CD14-positive monocyte (primary cell): ENCODE results near the gene KASH5. TPM values are rescaled to one million over a fixed set of nuclear protein-coding genes. Genes with fewer than 3 reads are reported as not detected.

Source experiments
- DNase-seq, 3 donors: peaks; one replicate each; pipeline ENCODE4 v3.0.0-alpha.2; 2011 to 2022
- H2AFZ ChIP-seq: 2 replicates; pipeline ENCODE4 v1.6.0; 2012; ENCODE audit warnings: mild to moderate bottlenecking, low read depth, low read length, inconsistent platforms; ENCODE audit not compliant: insufficient read depth, poor library complexity, severe bottlenecking
- H3K27ac ChIP-seq, 2 donors: 1 replicate in 1 of 2; 2 replicates in 1 of 2; pipeline ENCODE4 v1.5.1; 2012 to 2013; ENCODE audit warnings: low read length in 2 of 2, control low read depth in 1 of 2, inconsistent platforms in 1 of 2, low read depth in 1 of 2, mild to moderate bottlenecking in 1 of 2
- H3K27me3 ChIP-seq, 2 donors: one replicate each; pipeline versions ENCODE4 v1.6.0 to v1.6.1; 2011 to 2013; ENCODE audit warnings: low read length in 2 of 2; ENCODE audit not compliant: control insufficient read depth in 2 of 2, insufficient read depth in 2 of 2
- H3K36me3 ChIP-seq, 2 donors: replicated peaks in 1 of 2; 1 replicate in 1 of 2; 2 replicates in 1 of 2; pipeline versions ENCODE4 v1.5.1 to v1.6.1; 2012 to 2013; ENCODE audit warnings: low read length in 2 of 2, control low read depth in 1 of 2, inconsistent platforms in 1 of 2, mild to moderate bottlenecking in 1 of 2; ENCODE audit not compliant: insufficient read depth in 2 of 2, control insufficient read depth in 1 of 2
- H3K4me1 ChIP-seq, 2 donors: 1 replicate in 1 of 2; 2 replicates in 1 of 2; pipeline versions ENCODE4 v1.5.1 to v1.6.1; 2012 to 2013; ENCODE audit warnings: low read length in 2 of 2, control low read depth in 1 of 2, inconsistent platforms in 1 of 2, mild to moderate bottlenecking in 1 of 2, moderate library complexity in 1 of 2; ENCODE audit not compliant: insufficient read depth in 2 of 2, control insufficient read depth in 1 of 2
- H3K4me2 ChIP-seq: replicated peaks from 2 replicates; pipeline ENCODE3; 2012; ENCODE audit warnings: low read length, moderate library complexity, mild to moderate bottlenecking; ENCODE audit not compliant: poor library complexity, severe bottlenecking; ENCODE audit errors: extremely low read depth
- H3K4me3 ChIP-seq, 3 experiments: fragments of 200-600 bp in 1 of 3; sonication (generic) in 1 of 3; replicated peaks in 1 of 3; 1 replicate in 2 of 3; 2 replicates in 1 of 3; pipeline ENCODE4 v1.5.1; 2011 to 2013; ENCODE audit warnings: low read length in 3 of 3, mild to moderate bottlenecking in 3 of 3, control low read depth in 2 of 3, low read depth in 2 of 3, inconsistent platforms in 1 of 3, moderate library complexity in 1 of 3
- H3K79me2 ChIP-seq: 2 replicates; pipeline ENCODE4 v1.6.0; 2012; ENCODE audit warnings: mild to moderate bottlenecking, control low read depth, inconsistent platforms, low read length, moderate library complexity; ENCODE audit not compliant: insufficient read depth
- H3K9ac ChIP-seq: 2 replicates; pipeline ENCODE4 v1.6.0; 2017; ENCODE audit warnings: low read length, mild to moderate bottlenecking; ENCODE audit not compliant: insufficient read depth, poor library complexity, severe bottlenecking
- H3K9me3 ChIP-seq, 2 donors: replicated peaks in 1 of 2; 1 replicate in 1 of 2; 2 replicates in 1 of 2; pipeline versions ENCODE4 v1.5.1 to v1.6.1; 2012 to 2013; ENCODE audit warnings: low read length in 2 of 2, control low read depth in 1 of 2; ENCODE audit not compliant: control insufficient read depth in 1 of 2, insufficient read depth in 1 of 2
- H4K20me1 ChIP-seq: 2 replicates; pipeline ENCODE4 v1.6.0; 2012; ENCODE audit warnings: mild to moderate bottlenecking, low read length, control low read depth, moderate library complexity; ENCODE audit not compliant: insufficient read depth
- H3K27ac Mint-ChIP-seq, 7 donors: one replicate each; pipeline ENCODE4 v1.8.0; 2020; ENCODE audit warnings: mild to moderate bottlenecking in 7 of 7, mixed read lengths in 7 of 7, moderate library complexity in 6 of 7, inconsistent platforms in 2 of 7
- H3K27me3 Mint-ChIP-seq, 3 donors: one replicate each; pipeline ENCODE4 v1.8.0; 2021 to 2022; ENCODE audit warnings: low read depth in 3 of 3, mild to moderate bottlenecking in 3 of 3, mixed read lengths in 3 of 3, moderate library complexity in 3 of 3, inconsistent platforms in 1 of 3
- H3K36me3 Mint-ChIP-seq, 2 donors: one replicate each; pipeline ENCODE4 v1.8.0; 2020; ENCODE audit warnings: mixed read lengths in 2 of 2, inconsistent platforms in 1 of 2, mild to moderate bottlenecking in 1 of 2
- H3K4me1 Mint-ChIP-seq: one replicate; pipeline ENCODE4 v1.8.0; 2020; ENCODE audit warnings: mild to moderate bottlenecking, mixed read lengths
- H3K4me3 Mint-ChIP-seq, 2 donors: one replicate each; pipeline ENCODE4 v1.8.0; 2020; ENCODE audit warnings: mild to moderate bottlenecking in 2 of 2, mixed read lengths in 2 of 2, moderate library complexity in 1 of 2
- H3K9me3 Mint-ChIP-seq, 7 donors: one replicate each; pipeline ENCODE4 v1.8.0; 2020 to 2022; ENCODE audit warnings: mixed read lengths in 7 of 7, mild to moderate bottlenecking in 6 of 7, moderate library complexity in 6 of 7, inconsistent platforms in 2 of 7
- WGBS: methylation state at CpG from one replicate; pipeline ENCODE4 v1.1.5; 2013; ENCODE audit warnings: missing lambda C conversion rate; ENCODE audit not compliant: insufficient coverage; 5-methylcytosine and 5-hydroxymethylcytosine counted together
- intact Hi-C, 2 donors: fragments of 100-400 bp; cut with micrococcal nuclease; formaldehyde crosslinking; loops; one replicate each; pipeline versions ENCODE4 v1.15.0 to v1.15.1; 2023
- polyA plus RNA-seq, 3 donors: library from polyadenylated mRNA; depleted of rRNA in 1 of 3; unstranded in 2 of 3; stranded (reverse) in 1 of 3; fragments of 300-500 nt in 2 of 3; fragments of >200 nt in 1 of 3; fragmentation: Illumina TruSeq in 2 of 3; gene quantifications; 1 replicate in 2 of 3; 2 replicates in 1 of 3; pipeline ENCODE4 v1.2.3, GENCODE V29; 2012 to 2021
- TF ChIP-seq, protein P1 (sequence below): fragments of 200-600 bp; IDR thresholded peaks from one replicate; pipeline ENCODE4 v1.8.0; 2022; ENCODE audit warnings: antibody characterized with exemption, mild to moderate bottlenecking

The KASH5 gene
- polyA plus RNA-seq, 3 donors = not detected

DNA sequence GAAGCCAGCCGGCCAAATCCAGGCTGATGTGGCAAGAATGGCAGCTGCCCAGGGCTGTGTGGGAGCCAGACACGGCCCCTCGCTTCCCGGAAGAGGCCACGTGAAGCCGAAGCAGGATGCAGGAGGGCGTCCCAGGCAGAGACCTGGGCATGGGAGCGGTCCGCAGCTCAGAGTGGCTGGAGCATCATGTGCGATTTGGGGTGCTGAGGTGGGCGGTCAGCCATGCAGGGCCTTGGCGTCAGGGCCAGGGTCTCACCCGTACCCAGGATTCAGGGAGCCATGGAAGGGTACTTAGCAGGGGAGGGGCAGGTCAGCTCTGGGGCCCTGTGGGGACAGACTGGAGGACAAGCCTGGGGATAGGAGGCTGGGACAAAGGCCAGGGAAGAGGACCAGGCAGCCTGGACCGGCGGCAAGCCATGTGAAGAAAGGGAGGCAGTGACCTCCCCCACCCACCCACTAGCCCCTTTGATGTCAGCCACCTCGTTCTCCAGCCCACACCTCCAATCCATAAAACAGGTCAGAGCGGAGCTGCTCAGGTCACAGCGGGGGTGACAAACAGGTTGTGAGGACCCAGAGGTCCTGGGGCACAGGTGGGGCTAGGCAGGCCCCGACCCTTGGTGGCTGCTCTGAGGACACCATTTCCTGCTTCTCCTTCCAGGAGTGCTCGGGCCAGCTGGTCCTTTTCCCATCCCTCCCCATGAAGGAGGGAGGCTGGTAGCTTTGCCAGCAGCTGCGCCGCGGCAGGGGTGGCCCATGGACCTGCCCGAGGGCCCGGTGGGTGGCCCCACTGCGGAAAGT is 2.3 kb downstream of the KASH5 start:
- Mint-ChIP-seq H3K4me1 (peaks cover 13% of the 10 kb centered on the region), H3K27ac (no peak overlapping the region), H3K27me3 (peaks cover 4 to 18% (median 13%) of the 10 kb centered on the region in 3 donors), H3K36me3 (no peaks in the 10 kb centered on the region), H3K9me3 (peaks cover 0 to 4% (median 0%) of the 10 kb centered on the region in 7 donors), H3K4me3 (no peak overlapping the region)
- TF ChIP-seq, protein P1, sequence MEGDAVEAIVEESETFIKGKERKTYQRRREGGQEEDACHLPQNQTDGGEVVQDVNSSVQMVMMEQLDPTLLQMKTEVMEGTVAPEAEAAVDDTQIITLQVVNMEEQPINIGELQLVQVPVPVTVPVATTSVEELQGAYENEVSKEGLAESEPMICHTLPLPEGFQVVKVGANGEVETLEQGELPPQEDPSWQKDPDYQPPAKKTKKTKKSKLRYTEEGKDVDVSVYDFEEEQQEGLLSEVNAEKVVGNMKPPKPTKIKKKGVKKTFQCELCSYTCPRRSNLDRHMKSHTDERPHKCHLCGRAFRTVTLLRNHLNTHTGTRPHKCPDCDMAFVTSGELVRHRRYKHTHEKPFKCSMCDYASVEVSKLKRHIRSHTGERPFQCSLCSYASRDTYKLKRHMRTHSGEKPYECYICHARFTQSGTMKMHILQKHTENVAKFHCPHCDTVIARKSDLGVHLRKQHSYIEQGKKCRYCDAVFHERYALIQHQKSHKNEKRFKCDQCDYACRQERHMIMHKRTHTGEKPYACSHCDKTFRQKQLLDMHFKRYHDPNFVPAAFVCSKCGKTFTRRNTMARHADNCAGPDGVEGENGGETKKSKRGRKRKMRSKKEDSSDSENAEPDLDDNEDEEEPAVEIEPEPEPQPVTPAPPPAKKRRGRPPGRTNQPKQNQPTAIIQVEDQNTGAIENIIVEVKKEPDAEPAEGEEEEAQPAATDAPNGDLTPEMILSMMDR = no peak
- no peak overlapping the region for H3K4me3 ChIP-seq
- H3K79me2 ChIP-seq = no peaks in the 10 kb centered on the region
- H3K27me3 ChIP-seq = no peaks in the 10 kb centered on the region
- peaks cover 3 to 5% of the 10 kb centered on the region in 2 donors for H3K4me1 ChIP-seq
- H3K4me2 ChIP-seq = no peak overlapping the region
- no peaks in the 10 kb centered on the region for H3K9me3 ChIP-seq
- WGBS = 88% methylated on average over 22 of the region's 26 CpGs
- DNase-seq = no peak
- H3K27ac ChIP-seq = no peak overlapping the region
- intact Hi-C loops = loop anchor here in 1 of 2 donors (5.0 kb wide), 1 partner anchor 52 kb away; the partner anchor contains the start of gene SLC17A7
- H2AFZ ChIP-seq = no peak overlapping the region
- H3K36me3 ChIP-seq = no peaks in the 10 kb centered on the region
- no peaks in the 10 kb centered on the region for H4K20me1 ChIP-seq
- no peak overlapping the region for H3K9ac ChIP-seq

DNA sequence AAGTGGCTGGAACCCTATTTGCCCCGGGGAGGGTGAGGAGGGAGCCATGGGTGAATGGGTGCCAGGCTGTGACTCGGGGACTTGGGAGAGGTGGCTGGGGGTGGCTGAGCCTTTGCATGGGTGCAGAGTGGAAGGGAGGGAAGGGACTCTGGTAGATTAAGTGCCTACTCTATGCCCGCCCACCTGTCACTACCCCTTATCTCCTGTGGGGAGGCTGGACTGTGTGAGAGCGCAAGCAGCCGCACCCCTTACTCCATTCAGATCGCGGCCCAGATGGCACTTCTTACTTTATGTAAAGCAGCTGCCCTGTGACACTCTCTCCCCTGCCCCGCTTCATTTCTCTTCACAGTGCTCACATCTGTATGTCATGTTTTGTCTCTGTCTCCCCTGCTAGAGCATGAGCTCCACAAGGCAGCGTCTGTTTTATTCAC is 2.9 kb downstream of the KASH5 start:
- no peak for DNase-seq
- peaks cover 15% of the 10 kb centered on the region for H3K4me1 Mint-ChIP-seq
- no peak overlapping the region for H3K9ac ChIP-seq

More for the DNA sequence above, 2.9 kb downstream of the KASH5 start:
- H3K27me3 Mint-ChIP-seq = peaks cover 4 to 13% (median 13%) of the 10 kb centered on the region in 3 donors
- H3K27ac Mint-ChIP-seq = no peak overlapping the region
- TF ChIP-seq, protein P1 = no peak
- Histone ChIP-seq H3K4me1 (peaks cover 3 to 5% of the 10 kb centered on the region in 2 donors), H3K4me2 (no peak overlapping the region), H3K9me3 (no peaks in the 10 kb centered on the region), H4K20me1 (no peaks in the 10 kb centered on the region), H3K4me3 (no peak overlapping the region), H3K27ac (no peak overlapping the region), H3K79me2 (no peaks in the 10 kb centered on the region), H2AFZ (no peak overlapping the region), H3K27me3 (no peaks in the 10 kb centered on the region), H3K36me3 (no peaks in the 10 kb centered on the region)
- WGBS = 83% methylated on average over 4 of the region's 9 CpGs
- intact Hi-C loops = loop anchor here in 1 of 2 donors (5.0 kb wide), 1 partner anchor 51 kb away; the partner anchor contains the start of gene SLC17A7
- no peaks in the 10 kb centered on the region for H3K36me3 Mint-ChIP-seq
- H3K9me3 Mint-ChIP-seq = peaks cover 0 to 4% (median 0%) of the 10 kb centered on the region in 7 donors
- H3K4me3 Mint-ChIP-seq = no peak overlapping the region
